H1 (cell line): ENCODE results near the gene TSPAN33. TPM values are rescaled to one million over a fixed set of nuclear protein-coding genes. Genes with fewer than 3 reads are reported as not detected.
"Not testable (repeated sequence)": the region's sequence is repeated elsewhere in the genome, so short reads cannot be mapped to it uniquely, and the experiment has no call there.

Experiments
- CTCF ChIA-PET: fragments of 300-600 bp; sonication (Branson Sonifier 250); formaldehyde crosslinking; loops from one replicate; lab custom pipeline; 2021; ENCODE audit not compliant: partially characterized antibody; lab: Charles Lee
- POLR2A ChIA-PET: fragments of 300-600 bp; sonication (Branson Sonifier 250); formaldehyde crosslinking; loops from one replicate; lab custom pipeline; 2021; ENCODE audit warnings: inconsistent platforms; ENCODE audit not compliant: partially characterized antibody; lab: Charles Lee
- DNase-seq, 2 experiments: peaks; one replicate each; pipeline versions ENCODE4 v3.0.0 to v3.0.0-alpha.2; 2010 to 2022; ENCODE audit warnings: low spot score in 2 of 2, low read depth in 1 of 2, mixed read lengths in 1 of 2
- FAIRE-seq: peaks from 2 replicates; lab custom pipeline; 2011; peaks lifted over from hg19 to GRCh38; lab: Jason Lieb, UNC
- H2AFZ ChIP-seq: 2 replicates; pipeline ENCODE4 v1.8.1; 2012; ENCODE audit warnings: low read length, inconsistent platforms
- H2AK5ac ChIP-seq: 2 replicates; pipeline ENCODE4 v1.6.1; 2013; ENCODE audit warnings: low read depth, low read length
- H2BK120ac ChIP-seq: replicated peaks from 2 replicates; pipeline ENCODE3; 2013; ENCODE audit warnings: low read depth, low read length, inconsistent platforms
- H2BK12ac ChIP-seq: 2 replicates; pipeline ENCODE4 v1.6.1; 2013; ENCODE audit warnings: low read depth, low read length
- H2BK15ac ChIP-seq: 2 replicates; pipeline ENCODE4 v1.6.1; 2013; ENCODE audit warnings: low read length
- H2BK20ac ChIP-seq: 2 replicates; pipeline ENCODE4 v1.6.1; 2013; ENCODE audit warnings: low read length
- H2BK5ac ChIP-seq: 2 replicates; pipeline ENCODE4 v1.6.1; 2013; ENCODE audit warnings: low read depth, low read length
- H3K14ac ChIP-seq: 2 replicates; pipeline ENCODE4 v1.6.1; 2013; ENCODE audit warnings: inconsistent platforms; ENCODE audit not compliant: insufficient read length
- H3K18ac ChIP-seq: 2 replicates; pipeline ENCODE4 v1.6.1; 2013; ENCODE audit warnings: low read length; ENCODE audit errors: extremely low read depth
- H3K23ac ChIP-seq: 2 replicates; pipeline ENCODE4 v1.6.1; 2013; ENCODE audit warnings: inconsistent platforms; ENCODE audit not compliant: insufficient read length
- H3K23me2 ChIP-seq: 2 replicates; pipeline ENCODE4 v1.6.1; 2013; ENCODE audit warnings: low read depth, low read length
- H3K27ac ChIP-seq: 2 replicates; pipeline ENCODE4 v1.6.1; 2011; ENCODE audit warnings: low read depth, low read length, inconsistent platforms
- H3K27me3 ChIP-seq, 4 experiments: replicated peaks in 1 of 4; 1 replicate in 1 of 4; 2 replicates in 3 of 4; pipeline versions ENCODE4 v1.6.1 to v1.8.1; 2011 to 2013; ENCODE audit warnings: low read length in 3 of 4, mild to moderate bottlenecking in 3 of 4, inconsistent platforms in 2 of 4, mixed read lengths in 2 of 4, moderate library complexity in 1 of 4; ENCODE audit not compliant: control insufficient read depth in 3 of 4, insufficient read depth in 3 of 4; ENCODE audit errors: extremely low read depth in 1 of 4
- H3K36me3 ChIP-seq, 4 experiments: 2 replicates each; pipeline versions ENCODE4 v1.6.1 to v1.8.1; 2011 to 2013; ENCODE audit warnings: mild to moderate bottlenecking in 4 of 4, low read length in 3 of 4, moderate library complexity in 2 of 4, control low read depth in 1 of 4, inconsistent platforms in 1 of 4; ENCODE audit not compliant: insufficient read depth in 4 of 4, control insufficient read depth in 2 of 4
- H3K4ac ChIP-seq: replicated peaks from 2 replicates; pipeline ENCODE3; 2013; ENCODE audit warnings: low read length, low read depth, mixed read lengths, inconsistent platforms; ENCODE audit not compliant: insufficient read length
- H3K4me1 ChIP-seq, 4 experiments: replicated peaks in 1 of 4; 1 replicate in 1 of 4; 2 replicates in 3 of 4; pipeline versions ENCODE4 v1.6.1 to v1.8.1; 2011 to 2013; ENCODE audit warnings: low read length in 3 of 4, inconsistent platforms in 2 of 4, mixed read lengths in 1 of 4; ENCODE audit not compliant: insufficient read depth in 4 of 4, control insufficient read depth in 3 of 4
- H3K4me2 ChIP-seq, 2 experiments: 2 replicates each; pipeline versions ENCODE4 v1.6.1 to v1.8.1; 2011 to 2013; ENCODE audit warnings: low read depth in 2 of 2, low read length in 2 of 2, control low read depth in 1 of 2, inconsistent platforms in 1 of 2, mild to moderate bottlenecking in 1 of 2; ENCODE audit not compliant: insufficient read depth in 1 of 2
- H3K4me3 ChIP-seq, 4 experiments: fragments of 200-600, 300-600 bp in 1 of 4; sonication (generic), shearing (Covaris generic), sonication (Bioruptor Twin) in 1 of 4; 2 replicates each; pipeline versions ENCODE4 v1.5.1 to v1.8.1; 2011 to 2016; ENCODE audit warnings: low read length in 4 of 4, low read depth in 3 of 4, control low read depth in 2 of 4, inconsistent platforms in 2 of 4, mild to moderate bottlenecking in 2 of 4, mixed read lengths in 1 of 4, moderate library complexity in 1 of 4; ENCODE audit not compliant: insufficient read depth in 2 of 4; ENCODE audit errors: extremely low read depth in 1 of 4
- H3K56ac ChIP-seq: replicated peaks from 2 replicates; pipeline ENCODE3; 2013; ENCODE audit warnings: low read depth, mild to moderate bottlenecking, mixed read lengths, low read length, inconsistent platforms; ENCODE audit not compliant: insufficient read length
- H3K79me1 ChIP-seq: 2 replicates; pipeline ENCODE4 v1.6.1; 2013; ENCODE audit warnings: low read depth, low read length, control low read depth
- H3K79me2 ChIP-seq, 2 experiments: 2 replicates each; pipeline versions ENCODE4 v1.6.1 to v1.8.1; 2012 to 2013; ENCODE audit warnings: low read length in 2 of 2, mild to moderate bottlenecking in 2 of 2, inconsistent platforms in 1 of 2; ENCODE audit not compliant: insufficient read depth in 2 of 2, control insufficient read depth in 1 of 2
- H3K9ac ChIP-seq, 4 experiments: replicated peaks in 1 of 4; 1 replicate in 1 of 4; 2 replicates in 3 of 4; pipeline versions ENCODE4 v1.6.1 to v1.8.1; 2011 to 2013; ENCODE audit warnings: low read depth in 3 of 4, low read length in 3 of 4, control low read depth in 2 of 4, mild to moderate bottlenecking in 2 of 4, moderate library complexity in 2 of 4, inconsistent platforms in 1 of 4; ENCODE audit errors: extremely low read depth in 1 of 4
- H3K9me3 ChIP-seq, 2 experiments: 2 replicates each; pipeline versions ENCODE4 v1.6.1 to v1.8.1; 2012 to 2013; ENCODE audit warnings: mild to moderate bottlenecking in 2 of 2, moderate library complexity in 2 of 2, control low read depth in 1 of 2, inconsistent platforms in 1 of 2, low read depth in 1 of 2, low read length in 1 of 2, mixed read lengths in 1 of 2; ENCODE audit not compliant: insufficient read depth in 2 of 2
- H4K20me1 ChIP-seq, 2 experiments: replicated peaks in 1 of 2; 2 replicates each; pipeline versions ENCODE3 to v1.8.1; 2011 to 2013; ENCODE audit warnings: inconsistent platforms in 2 of 2, low read length in 2 of 2, mild to moderate bottlenecking in 1 of 2; ENCODE audit not compliant: insufficient read depth in 2 of 2, control insufficient read depth in 1 of 2
- H4K5ac ChIP-seq: 2 replicates; pipeline ENCODE4 v1.6.1; 2013; ENCODE audit warnings: low read length, low read depth, mixed read lengths, inconsistent platforms; ENCODE audit not compliant: insufficient read length
- H4K8ac ChIP-seq: 2 replicates; pipeline ENCODE4 v1.8.0; 2013; ENCODE audit warnings: mild to moderate bottlenecking, moderate library complexity, low read length, inconsistent platforms; ENCODE audit not compliant: insufficient read depth; ENCODE audit errors: extremely low read depth
- H4K91ac ChIP-seq: replicated peaks from 2 replicates; pipeline ENCODE3; 2013; ENCODE audit warnings: low read length, mixed read lengths, inconsistent platforms; ENCODE audit not compliant: insufficient read length
- WGBS, 2 experiments: shearing (Covaris generic) in 1 of 2; methylation state at CpG; one replicate each; pipeline versions ENCODE4 v1.1.6 to v1.1.7; 2013 to 2015; ENCODE audit warnings: low lambda C conversion rate in 2 of 2, mixed read lengths in 2 of 2, inconsistent platforms in 1 of 2, low coverage in 1 of 2, missing lambda C conversion rate in 1 of 2; ENCODE audit not compliant: insufficient replicate concordance in 2 of 2, insufficient coverage in 1 of 2, insufficient read length in 1 of 2; ENCODE audit errors: extremely low coverage in 1 of 2, missing lambda C conversion rate in 1 of 2; 5-methylcytosine and 5-hydroxymethylcytosine counted together
- polyA plus RNA-seq, 7 experiments: library from polyadenylated mRNA; depleted of rRNA in 3 of 7; stranded (reverse) in 5 of 7; unstranded in 2 of 7; fragments of >200 nt in 5 of 7; fragments of 200-250 nt in 2 of 7; gene quantifications; 1 replicate in 5 of 7; 2 replicates in 1 of 7; 4 replicates in 1 of 7; pipeline versions ENCODE4 v1.2.1 to v1.2.3, GENCODE V29; 2011 to 2013; ENCODE audit warnings: missing spikeins in 2 of 7, mixed read lengths in 2 of 7
- total RNA-seq: library from RNA; stranded (reverse); fragmentation: NEBNext Ultra II Directional; extraction: Animal tissue kit (Norgen Biotek cat#: 25700); gene quantifications from 2 replicates; pipeline ENCODE4 v1.2.1, GENCODE V29; 2021

TSPAN33 gene
- total and polyA plus RNA-seq, 2 of the 8 experiments (the other 6 are each of a cell fraction or from before 2014, with no cell fraction given): 42.8 to 47.1 TPM

GRCh38 chr7:129121501-129122077 lies 22.9 kb upstream of the TSPAN33 start:
- FAIRE-seq, H3K27me3 ChIP-seq, H4K20me1 ChIP-seq, H3K4me1 ChIP-seq, H3K56ac ChIP-seq, H3K23me2 ChIP-seq, CTCF ChIA-PET, H3K36me3 ChIP-seq, H3K14ac ChIP-seq, H4K91ac ChIP-seq, H2BK5ac ChIP-seq, H3K4me2 ChIP-seq, H4K8ac ChIP-seq, H3K4me3 ChIP-seq, H2AFZ ChIP-seq, H4K5ac ChIP-seq, H2AK5ac ChIP-seq, H2BK20ac ChIP-seq, H3K27ac ChIP-seq, DNase-seq, H3K18ac ChIP-seq, H2BK120ac ChIP-seq, H3K79me2 ChIP-seq, H3K79me1 ChIP-seq, H3K23ac ChIP-seq, H2BK15ac ChIP-seq, H2BK12ac ChIP-seq, H3K4ac ChIP-seq, H3K9ac ChIP-seq: not testable (repeated sequence)
- POLR2A ChIA-PET: interaction anchor here (1.4 kb wide), 1 partner anchor 9 kb away, joined by 3 read pairs; no protein-coding TSS in a partner anchor
- 88% methylated on average over 3 of the region's 3 CpGs; no CpG with 5 or more reads in 1 of the 2 experiments for WGBS, 2 experiments
- peaks cover 15 to 24% of the 10 kb centered on the region in 2 experiments for H3K9me3 ChIP-seq
